Progenitor cell of endocrine pancreas (in vitro differentiated cells): ENCODE data around the gene BLTP3A. TPM values are rescaled to one million over a fixed set of nuclear protein-coding genes. Genes with fewer than 3 reads are reported as not detected.
"Not testable (repeated sequence)": the region's sequence is repeated elsewhere in the genome, so short reads cannot be mapped to it uniquely, and the experiment has no call there.

Experiments
- DNase-seq: peaks from one replicate; pipeline ENCODE4 v3.0.0; 2021; ENCODE audit warnings: low spot score; ENCODE audit not compliant: unreplicated experiment
- H3K27ac Mint-ChIP-seq: 2 replicates; pipeline ENCODE4 v1.8.0; 2021; ENCODE audit warnings: mild to moderate bottlenecking, moderate library complexity, mixed read lengths
- H3K27me3 Mint-ChIP-seq: 2 replicates; pipeline ENCODE4 v1.8.0; 2021; ENCODE audit warnings: mixed read lengths
- H3K36me3 Mint-ChIP-seq: 2 replicates; pipeline ENCODE4 v1.8.0; 2022; ENCODE audit warnings: mixed read lengths; ENCODE audit not compliant: insufficient read depth
- H3K4me1 Mint-ChIP-seq: 2 replicates; pipeline ENCODE4 v1.8.0; 2021; ENCODE audit warnings: low read depth, mixed read lengths
- H3K4me3 Mint-ChIP-seq: 2 replicates; pipeline ENCODE4 v1.8.0; 2021; ENCODE audit warnings: low read depth, mild to moderate bottlenecking, moderate library complexity, mixed read lengths
- H3K9me3 Mint-ChIP-seq: 2 replicates; pipeline ENCODE4 v1.8.0; 2021; ENCODE audit warnings: low read depth, mixed read lengths
- total RNA-seq: library from RNA; stranded (reverse); gene quantifications from 2 replicates; pipeline ENCODE4 v1.2.1, GENCODE V29; 2021
- TF ChIP-seq, protein P1 (sequence below): fragments of 200-600 bp; sonication (generic); IDR thresholded peaks from one replicate; pipeline ENCODE4 v1.5.0; 2021; ENCODE audit warnings: antibody characterized with exemption, mild to moderate bottlenecking; ENCODE audit not compliant: unreplicated experiment

The BLTP3A gene
- total RNA-seq, 1 donor from 2014 or later, result 21.5 TPM

DNA sequence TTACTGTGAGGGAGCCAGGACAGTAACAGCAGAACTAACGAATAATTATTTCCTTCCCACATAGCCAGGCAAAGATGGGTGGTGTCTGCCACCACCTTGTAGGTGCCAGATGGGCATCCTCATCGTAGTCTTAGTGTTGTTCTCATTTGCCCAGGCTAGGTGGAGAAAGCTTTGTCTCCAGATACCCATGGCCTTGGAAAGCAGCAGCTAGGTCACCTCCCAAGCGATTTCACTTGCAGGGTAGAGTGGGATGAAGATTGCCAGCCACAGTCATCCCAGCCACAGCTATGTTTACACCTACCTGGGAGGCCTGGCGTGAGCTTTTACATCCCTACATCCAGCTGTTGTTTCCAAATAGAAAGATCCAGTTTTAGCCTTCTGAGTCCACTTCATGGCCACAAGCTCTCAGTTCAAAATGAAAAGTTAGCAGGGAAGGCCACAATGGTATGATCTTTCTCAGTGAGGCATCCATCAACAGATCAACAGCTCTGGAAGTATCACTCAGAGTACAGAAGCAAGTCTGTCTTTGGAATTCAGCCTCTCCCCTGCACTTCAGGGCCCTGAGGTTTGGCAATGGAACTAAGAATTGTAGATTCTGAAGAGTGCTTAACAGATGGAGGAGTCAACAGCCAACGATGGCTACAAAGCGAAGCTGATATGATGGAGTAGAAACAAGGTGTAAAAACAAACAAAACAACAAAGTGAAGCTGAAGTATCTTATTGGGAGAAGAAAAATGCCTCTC is 45.6 kb upstream of the BLTP3A start:
- Mint-ChIP-seq H3K4me1 (peaks cover 13% of the 10 kb centered on the region), H3K27me3 (no peaks in the 10 kb centered on the region), H3K9me3 (no peaks in the 10 kb centered on the region), H3K27ac (peak overlapping the region; percentile 92), H3K4me3 (no peak overlapping the region), H3K36me3 (no peaks in the 10 kb centered on the region)
- no peak for DNase-seq
- TF ChIP-seq, protein P1, sequence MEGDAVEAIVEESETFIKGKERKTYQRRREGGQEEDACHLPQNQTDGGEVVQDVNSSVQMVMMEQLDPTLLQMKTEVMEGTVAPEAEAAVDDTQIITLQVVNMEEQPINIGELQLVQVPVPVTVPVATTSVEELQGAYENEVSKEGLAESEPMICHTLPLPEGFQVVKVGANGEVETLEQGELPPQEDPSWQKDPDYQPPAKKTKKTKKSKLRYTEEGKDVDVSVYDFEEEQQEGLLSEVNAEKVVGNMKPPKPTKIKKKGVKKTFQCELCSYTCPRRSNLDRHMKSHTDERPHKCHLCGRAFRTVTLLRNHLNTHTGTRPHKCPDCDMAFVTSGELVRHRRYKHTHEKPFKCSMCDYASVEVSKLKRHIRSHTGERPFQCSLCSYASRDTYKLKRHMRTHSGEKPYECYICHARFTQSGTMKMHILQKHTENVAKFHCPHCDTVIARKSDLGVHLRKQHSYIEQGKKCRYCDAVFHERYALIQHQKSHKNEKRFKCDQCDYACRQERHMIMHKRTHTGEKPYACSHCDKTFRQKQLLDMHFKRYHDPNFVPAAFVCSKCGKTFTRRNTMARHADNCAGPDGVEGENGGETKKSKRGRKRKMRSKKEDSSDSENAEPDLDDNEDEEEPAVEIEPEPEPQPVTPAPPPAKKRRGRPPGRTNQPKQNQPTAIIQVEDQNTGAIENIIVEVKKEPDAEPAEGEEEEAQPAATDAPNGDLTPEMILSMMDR, result no peak

DNA sequence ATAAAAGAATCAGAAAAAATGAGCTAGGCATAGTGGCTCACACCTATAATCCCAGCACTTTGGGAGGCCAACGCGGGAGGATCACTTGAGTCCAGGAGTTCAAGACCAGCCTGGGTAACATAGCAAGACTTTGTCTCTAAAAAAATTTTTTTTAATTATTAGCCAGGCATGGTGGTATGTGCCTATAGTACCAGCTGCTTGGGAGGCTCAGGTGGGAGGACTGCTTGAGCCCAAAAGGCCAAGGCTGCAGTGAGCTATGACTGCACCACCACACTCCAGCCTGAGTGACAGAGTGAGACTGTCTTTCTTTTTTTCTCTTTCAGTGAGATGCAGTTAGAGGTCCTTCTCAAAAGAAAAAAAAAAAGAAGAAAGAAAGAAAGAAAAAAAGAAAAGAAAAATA is 43.1 kb upstream of the BLTP3A start:
- no peaks in the 10 kb centered on the region for H3K27me3 Mint-ChIP-seq
- H3K4me1 Mint-ChIP-seq, result peaks cover 13% of the 10 kb centered on the region
- no peak overlapping the region for H3K4me3 Mint-ChIP-seq
- H3K9me3 Mint-ChIP-seq, result no peaks in the 10 kb centered on the region
- no peaks in the 10 kb centered on the region for H3K36me3 Mint-ChIP-seq
- H3K27ac Mint-ChIP-seq, result no peak overlapping the region
- DNase-seq, result no peak
- TF ChIP-seq, protein P1, result no peak

DNA sequence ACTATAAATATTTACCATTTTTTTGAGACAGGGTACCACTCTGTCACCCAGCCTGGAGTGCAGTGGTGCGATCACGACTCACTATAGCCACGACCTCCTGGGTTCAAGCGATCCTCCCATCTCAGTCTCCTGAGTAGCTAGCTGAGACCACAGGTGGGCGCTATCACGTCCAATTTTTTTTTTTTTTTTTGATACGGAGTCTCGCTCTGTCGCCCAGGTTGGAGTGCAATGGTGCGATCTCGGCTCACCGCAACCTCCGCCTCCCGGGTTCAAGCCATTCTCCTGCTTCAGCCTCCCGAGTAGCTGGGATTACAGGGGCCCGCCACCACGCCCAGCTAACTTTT is 35.4 kb upstream of the BLTP3A start:
- not testable (repeated sequence) for H3K4me1 Mint-ChIP-seq, H3K36me3 Mint-ChIP-seq, DNase-seq, H3K9me3 Mint-ChIP-seq, H3K27ac Mint-ChIP-seq, H3K4me3 Mint-ChIP-seq, H3K27me3 Mint-ChIP-seq
- TF ChIP-seq, protein P1, result peak; percentile 48

DNA sequence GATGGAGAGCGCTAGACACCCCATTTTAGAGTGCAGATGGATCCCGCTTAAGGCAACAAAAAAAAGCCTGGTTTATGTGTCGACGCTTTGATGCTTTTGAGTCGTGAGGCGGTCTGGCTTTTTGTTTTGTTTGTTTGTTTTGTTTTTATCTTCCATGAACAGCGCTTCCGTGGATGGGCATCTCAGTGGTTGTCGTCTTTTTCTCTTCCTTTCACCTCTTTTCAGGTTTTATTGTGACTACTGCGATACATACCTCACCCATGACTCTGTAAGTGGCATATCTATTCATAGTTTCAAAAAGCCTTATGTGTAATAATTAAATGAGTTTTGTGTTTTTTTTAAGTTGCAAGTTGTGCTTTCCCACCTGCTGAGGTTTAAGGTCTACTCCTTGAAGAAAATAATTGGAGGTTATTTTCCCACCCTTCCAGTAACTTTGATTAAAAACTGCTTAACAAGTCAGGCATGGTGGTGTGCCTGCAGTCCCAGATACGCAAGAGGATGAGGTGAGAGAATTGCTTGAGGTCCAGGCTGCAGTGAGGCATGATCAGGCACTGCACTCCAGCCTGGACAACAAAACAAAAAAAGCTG is 34.1 kb upstream of the BLTP3A start:
- Mint-ChIP-seq H3K4me1 (no peaks in the 10 kb centered on the region), H3K9me3 (no peaks in the 10 kb centered on the region), H3K27ac (no peak overlapping the region), H3K36me3 (peaks cover 5% of the 10 kb centered on the region), H3K27me3 (no peaks in the 10 kb centered on the region), H3K4me3 (no peak overlapping the region)
- DNase-seq, result no peak
- TF ChIP-seq, protein P1, result no peak

DNA sequence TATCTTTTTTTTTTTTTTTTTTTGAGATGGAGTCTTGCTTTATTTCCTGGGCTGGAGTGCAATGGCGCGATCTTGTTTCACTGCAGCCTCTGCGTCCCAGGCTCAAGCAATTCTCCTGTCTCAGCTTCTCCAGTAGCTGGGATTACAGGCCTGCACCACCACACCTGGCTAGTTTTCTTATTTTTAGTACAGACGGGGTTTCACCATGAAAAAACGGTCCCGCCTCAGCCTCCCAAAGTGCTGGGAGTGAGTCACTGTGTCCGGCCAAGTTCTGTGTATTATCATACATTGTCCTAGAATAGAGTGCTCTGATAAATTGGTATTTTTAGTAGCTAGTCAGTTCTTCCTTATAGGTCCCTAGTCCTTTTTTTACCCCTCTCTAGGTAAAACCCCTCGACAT is 31.8 kb upstream of the BLTP3A start:
- peaks cover 11% of the 10 kb centered on the region for H3K36me3 Mint-ChIP-seq
- H3K9me3 Mint-ChIP-seq, result no peaks in the 10 kb centered on the region
- no peak overlapping the region for H3K4me3 Mint-ChIP-seq
- H3K27me3 Mint-ChIP-seq, result no peaks in the 10 kb centered on the region
- H3K4me1 Mint-ChIP-seq, result no peaks in the 10 kb centered on the region
- TF ChIP-seq, protein P1, result no peak
- H3K27ac Mint-ChIP-seq, result no peak overlapping the region
- no peak for DNase-seq

DNA sequence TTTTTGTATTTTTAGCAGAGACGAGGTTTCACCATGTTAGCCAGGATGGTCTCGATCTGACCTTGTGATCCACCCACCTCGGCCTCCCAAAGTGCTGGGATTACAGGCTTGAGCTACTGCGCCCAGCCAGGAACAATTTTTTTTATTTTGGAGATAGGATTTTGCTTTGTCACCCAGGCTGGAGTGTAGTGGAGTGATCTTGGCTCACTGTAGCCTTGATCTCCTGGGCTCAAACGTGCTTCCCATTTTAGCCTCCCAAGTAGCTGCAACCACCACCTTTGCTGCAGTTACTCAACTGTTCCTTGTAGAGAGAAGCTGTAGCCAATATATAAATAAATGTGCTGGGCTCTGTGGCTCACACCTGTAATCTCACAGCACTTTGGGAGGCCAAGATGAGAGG is 30.2 kb upstream of the BLTP3A start:
- not testable (repeated sequence) for H3K9me3 Mint-ChIP-seq, H3K4me3 Mint-ChIP-seq, DNase-seq, H3K4me1 Mint-ChIP-seq, H3K27me3 Mint-ChIP-seq, H3K27ac Mint-ChIP-seq
- H3K36me3 Mint-ChIP-seq, result peaks cover 11% of the 10 kb centered on the region
